Stomach (tissue), 4 donors: ENCODE measurements around the gene RAB26.
"Not testable (repeated sequence)": the region's sequence is repeated elsewhere in the genome, so short reads cannot be mapped to it uniquely, and the experiment has no call there.

Experiments
- EP300 ChIP-seq: sonication (generic); formaldehyde crosslinking; IDR thresholded peaks from one replicate; pipeline ENCODE4 v1.6.1; 2017; ENCODE audit warnings: antibody characterized with exemption
- POLR2A ChIP-seq, 4 donors: fragments of 450-650 bp; IDR thresholded peaks; one replicate each; pipeline ENCODE4 v1.6.1; 2016; ENCODE audit warnings: antibody characterized with exemption in 4 of 4, control low read depth in 2 of 4, mild to moderate bottlenecking in 1 of 4, moderate library complexity in 1 of 4
- POLR2AphosphoS5 ChIP-seq, 3 donors: sonication (generic); formaldehyde crosslinking; IDR thresholded peaks; one replicate each; pipeline ENCODE4 v1.6.1; 2016; ENCODE audit warnings: antibody characterized with exemption in 3 of 3
- TF ChIP-seq, protein P1 (sequence below), 7 experiments: fragments of 450-650 bp in 4 of 7; fragments of 200-600 bp in 3 of 7; sonication (generic) in 3 of 7; IDR thresholded peaks; one replicate each; pipeline ENCODE4 v1.5.1; 2016 to 2019; ENCODE audit warnings: antibody characterized with exemption in 7 of 7, control low read depth in 2 of 7, mild to moderate bottlenecking in 1 of 7

DNA sequence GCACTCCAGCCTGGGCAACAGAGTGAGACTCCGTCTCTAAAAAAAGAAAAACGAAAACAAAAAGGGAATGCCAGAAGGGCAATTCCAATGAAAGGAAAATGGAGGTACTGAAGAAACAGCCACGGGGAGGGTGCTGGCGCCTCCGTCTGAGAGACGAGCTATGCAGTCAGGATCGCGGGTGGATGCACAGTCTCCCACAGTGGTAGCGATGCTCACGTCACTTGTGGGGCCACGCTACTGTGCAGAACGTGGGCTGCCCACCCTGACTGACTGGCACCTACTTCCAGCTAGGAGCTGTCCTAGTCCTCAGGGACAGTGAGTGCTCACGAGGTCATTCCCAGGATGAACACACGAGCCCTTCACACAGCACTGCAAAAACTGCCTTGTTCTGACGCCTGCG, 46.8 kb upstream of the RAB26 start:
- TF ChIP-seq, protein P1, sequence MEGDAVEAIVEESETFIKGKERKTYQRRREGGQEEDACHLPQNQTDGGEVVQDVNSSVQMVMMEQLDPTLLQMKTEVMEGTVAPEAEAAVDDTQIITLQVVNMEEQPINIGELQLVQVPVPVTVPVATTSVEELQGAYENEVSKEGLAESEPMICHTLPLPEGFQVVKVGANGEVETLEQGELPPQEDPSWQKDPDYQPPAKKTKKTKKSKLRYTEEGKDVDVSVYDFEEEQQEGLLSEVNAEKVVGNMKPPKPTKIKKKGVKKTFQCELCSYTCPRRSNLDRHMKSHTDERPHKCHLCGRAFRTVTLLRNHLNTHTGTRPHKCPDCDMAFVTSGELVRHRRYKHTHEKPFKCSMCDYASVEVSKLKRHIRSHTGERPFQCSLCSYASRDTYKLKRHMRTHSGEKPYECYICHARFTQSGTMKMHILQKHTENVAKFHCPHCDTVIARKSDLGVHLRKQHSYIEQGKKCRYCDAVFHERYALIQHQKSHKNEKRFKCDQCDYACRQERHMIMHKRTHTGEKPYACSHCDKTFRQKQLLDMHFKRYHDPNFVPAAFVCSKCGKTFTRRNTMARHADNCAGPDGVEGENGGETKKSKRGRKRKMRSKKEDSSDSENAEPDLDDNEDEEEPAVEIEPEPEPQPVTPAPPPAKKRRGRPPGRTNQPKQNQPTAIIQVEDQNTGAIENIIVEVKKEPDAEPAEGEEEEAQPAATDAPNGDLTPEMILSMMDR (IDR thresholded peaks at IDR 0.05) = not testable (repeated sequence)
- TF ChIP-seq POLR2A (IDR thresholded peaks at IDR 0.05); EP300; POLR2AphosphoS5 (IDR thresholded peaks at IDR 0.05): not testable (repeated sequence)
